HG03045 (cell line): ENCODE results near the gene LRRC8D.
A peak's percentile ranks its signal among the peaks of the same experiment; 100 is the strongest.

Experiments
- ATAC-seq: cut with Tn5 transposase; IDR thresholded peaks from one replicate; pipeline ENCODE4 v1.9.1; 2021; ENCODE audit warnings: mild to moderate bottlenecking, moderate library complexity; ENCODE audit not compliant: unreplicated experiment

The LRRC8D gene

GRCh38 chr1:89953131-89953626 is 132.3 kb downstream of the LRRC8D start:
- ATAC-seq, result no peak

GRCh38 chr1:89953929-89954328 is 133.1 kb downstream of the LRRC8D start:
- no peak for ATAC-seq

- no peak for ATAC-seq
Observed at GRCh38 chr1:89954401-89954800, 133.6 kb downstream of the LRRC8D start.

DNA sequence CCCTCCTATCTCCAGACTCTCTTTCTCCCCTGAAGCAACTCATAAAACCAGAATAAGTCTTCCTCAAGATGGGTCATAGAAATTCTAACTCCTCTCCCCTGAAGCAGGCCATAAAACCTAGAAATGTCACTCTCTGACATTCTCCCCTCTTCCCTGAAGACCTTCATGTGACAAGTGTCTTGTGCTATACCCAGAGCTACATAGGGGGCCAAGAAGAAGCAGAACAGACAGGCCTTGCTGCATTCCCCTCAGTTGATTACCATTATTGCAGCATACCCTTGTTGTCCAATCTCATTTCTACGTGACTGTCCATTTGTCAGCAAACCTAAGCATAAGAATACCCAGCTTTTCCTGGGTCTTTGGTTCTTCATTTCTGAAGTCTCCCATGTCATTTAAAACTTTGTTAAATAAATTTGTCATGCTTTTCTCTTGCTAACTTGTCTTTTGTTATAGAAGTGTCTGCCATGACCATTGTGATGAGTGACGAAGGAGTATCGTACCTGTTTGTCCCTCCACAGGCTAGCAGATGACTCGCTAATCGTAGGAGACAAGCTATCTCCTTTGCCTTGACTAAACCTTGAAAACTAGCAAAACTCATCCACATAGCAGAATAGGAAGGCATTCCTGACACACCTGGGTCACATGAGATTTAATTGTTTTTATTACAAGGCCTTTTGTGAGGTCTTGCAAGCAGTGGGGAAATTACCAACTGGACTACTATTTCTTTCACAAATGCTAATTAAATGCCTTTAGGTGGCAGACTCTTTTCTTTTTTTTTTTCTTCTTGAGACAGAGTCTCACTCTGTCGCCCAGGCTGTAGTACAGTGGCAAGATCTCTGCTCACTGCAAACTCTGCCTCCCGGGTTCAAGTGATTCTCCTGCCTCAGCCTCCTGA is 134.7 kb downstream of the LRRC8D start:
- ATAC-seq, result no peak

GRCh38 chr1:89957107-89957506 is 136.3 kb downstream of the LRRC8D start:
- ATAC-seq, result no peak

DNA sequence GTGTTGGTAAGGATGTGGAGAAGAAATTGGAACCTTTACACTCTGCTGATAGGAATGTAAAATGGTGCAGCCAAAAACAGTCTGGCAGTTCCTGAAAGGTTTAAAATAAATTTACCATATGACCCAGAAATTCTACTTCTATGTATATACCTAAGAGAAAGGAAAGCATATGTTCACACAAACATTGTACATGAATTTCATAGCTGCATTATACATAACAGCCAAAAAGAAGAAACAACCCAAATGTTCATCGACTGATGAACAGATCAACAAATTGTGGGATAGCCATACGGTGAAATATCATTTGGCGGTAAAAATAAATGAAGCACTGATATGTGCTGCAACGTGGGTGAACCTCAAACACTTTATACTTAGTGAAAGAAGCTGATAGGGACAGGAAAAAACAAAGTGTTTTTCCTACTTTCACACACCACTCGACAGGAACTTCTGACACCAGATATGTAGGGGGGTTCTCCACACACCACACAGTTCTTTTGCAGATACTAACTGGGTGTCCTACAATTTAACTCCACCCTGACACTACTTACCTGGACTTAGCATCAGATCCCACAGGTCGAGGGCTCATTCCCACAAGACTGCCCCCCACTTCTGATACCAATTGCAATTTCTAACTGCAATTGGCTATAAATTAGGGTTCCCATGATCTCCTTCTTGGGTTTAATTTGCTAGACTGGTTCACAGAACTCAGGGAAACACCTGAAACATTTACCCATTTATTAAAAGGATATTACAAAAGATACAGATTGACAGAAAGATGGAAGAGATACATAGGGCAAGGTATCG is 138.2 kb downstream of the LRRC8D start:
- no peak for ATAC-seq

DNA sequence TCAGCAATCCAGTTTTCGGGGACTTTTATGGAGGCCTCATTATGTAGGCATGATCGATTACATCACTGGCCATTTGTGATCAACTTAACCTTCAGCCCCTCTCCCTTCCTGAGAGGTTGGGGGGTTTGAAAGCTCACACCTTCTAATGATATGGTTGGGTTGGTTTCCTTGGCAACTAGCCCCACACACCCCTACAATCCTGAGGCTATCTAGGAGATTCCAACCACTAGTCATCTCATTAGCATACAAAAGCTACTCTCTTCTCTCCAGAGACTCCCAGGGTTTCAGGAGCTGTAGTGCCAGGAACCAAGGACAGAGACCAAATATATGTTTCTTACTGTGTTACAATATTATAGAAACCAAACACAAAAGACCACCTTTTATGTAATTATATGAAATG is 138.9 kb downstream of the LRRC8D start:
- ATAC-seq, result no peak

- ATAC-seq, result no peak
Observed at GRCh38 chr1:89962024-89962741, 141.4 kb downstream of the LRRC8D start.

GRCh38 chr1:89962742-89963075 is 141.9 kb downstream of the LRRC8D start:
- ATAC-seq, result no peak

GRCh38 chr1:89965193-89965768 is 144.4 kb downstream of the LRRC8D start:
- no peak for ATAC-seq

DNA sequence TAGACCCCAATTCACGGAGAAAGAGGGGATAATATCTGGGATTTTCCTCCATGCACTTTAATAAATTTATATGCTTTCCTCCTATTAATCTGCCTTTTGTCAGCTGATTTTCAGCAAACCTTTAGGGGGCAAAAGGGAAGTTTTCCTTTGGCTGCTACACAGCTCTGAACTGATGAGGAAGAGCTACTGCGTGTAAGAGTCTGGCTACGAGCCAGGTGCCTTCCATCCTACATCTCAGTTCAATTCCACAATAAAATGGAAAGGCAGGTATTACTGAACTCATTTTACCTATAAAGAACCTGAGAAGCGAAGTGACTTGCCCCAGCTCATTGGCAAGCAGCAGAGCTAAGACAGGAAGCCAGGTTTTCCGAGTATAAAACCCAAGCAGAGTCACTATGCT is 145.8 kb downstream of the LRRC8D start:
- no peak for ATAC-seq

DNA sequence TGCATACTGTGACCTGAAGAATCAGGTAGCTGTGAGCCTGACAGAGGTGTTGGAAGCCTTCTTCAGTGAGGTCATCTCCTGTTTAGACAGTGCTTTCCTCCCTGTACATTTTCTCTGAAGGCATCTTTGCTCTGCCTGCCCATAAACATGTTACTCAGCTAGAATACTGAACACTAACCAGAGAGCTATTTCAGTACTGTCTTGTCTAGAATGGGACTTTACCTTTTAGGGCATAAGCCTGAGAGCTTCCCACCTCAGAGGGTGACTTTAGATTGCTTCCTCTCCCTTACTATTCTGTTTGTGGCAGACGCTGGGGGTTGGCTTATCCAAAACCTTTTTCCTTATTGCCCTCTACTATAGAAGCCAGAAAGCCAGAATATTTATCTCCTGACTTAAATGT is 150.8 kb downstream of the LRRC8D start:
- ATAC-seq, result peak; percentile 76

- ATAC-seq, result no peak
Observed at GRCh38 chr1:89972024-89972423, 151.2 kb downstream of the LRRC8D start.

DNA sequence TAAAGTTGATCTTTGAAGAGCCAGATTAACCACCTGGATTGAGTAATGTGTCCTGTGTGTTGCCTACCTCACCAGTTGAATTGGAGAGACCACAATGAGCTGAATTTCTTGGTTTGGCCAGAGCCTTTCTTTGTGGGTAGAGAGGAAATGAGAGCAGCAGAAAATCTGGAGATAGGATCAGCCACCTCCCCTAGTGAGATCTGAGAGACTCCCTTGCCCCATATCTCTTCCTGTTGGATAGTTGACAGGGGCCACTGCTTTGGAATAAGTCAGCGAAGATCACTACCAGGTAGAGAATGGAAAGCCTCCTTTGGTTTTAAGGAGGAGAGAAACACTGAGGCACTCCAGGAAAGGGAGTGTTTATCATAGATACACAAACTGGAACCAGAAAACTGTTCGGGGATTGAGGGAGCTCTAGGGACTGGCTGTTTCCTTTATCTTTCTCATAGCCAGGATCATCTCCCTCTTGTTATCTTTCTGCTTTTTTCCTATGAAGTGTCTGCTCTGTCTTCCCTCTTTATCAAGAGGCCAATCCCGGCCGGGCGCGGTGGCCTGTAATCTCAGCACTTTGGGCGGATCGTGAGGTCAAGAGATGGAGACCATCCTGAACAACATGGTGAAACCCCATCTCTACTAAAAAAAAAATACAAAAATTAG is 152.8 kb downstream of the LRRC8D start:
- no peak for ATAC-seq

DNA sequence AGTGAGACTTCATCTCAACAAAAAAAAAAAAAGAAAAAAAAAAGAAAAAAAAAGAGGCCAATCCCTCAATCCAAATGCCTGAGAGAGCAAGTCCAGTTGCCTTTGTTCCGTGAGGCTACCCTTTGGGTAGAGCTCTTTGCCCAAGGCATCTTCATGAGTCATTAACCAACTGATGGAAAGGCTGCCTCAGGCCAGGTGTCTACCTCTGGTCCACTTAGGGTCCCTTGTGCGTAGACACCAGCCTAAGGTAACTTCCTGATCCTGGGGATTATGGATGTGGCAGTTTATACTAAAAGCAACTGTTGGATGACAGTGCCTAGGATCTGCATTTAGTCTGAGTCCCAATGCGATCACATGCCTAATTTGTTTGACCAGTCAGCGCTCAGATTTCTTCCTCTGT is 153.4 kb downstream of the LRRC8D start:
- ATAC-seq, result no peak

DNA sequence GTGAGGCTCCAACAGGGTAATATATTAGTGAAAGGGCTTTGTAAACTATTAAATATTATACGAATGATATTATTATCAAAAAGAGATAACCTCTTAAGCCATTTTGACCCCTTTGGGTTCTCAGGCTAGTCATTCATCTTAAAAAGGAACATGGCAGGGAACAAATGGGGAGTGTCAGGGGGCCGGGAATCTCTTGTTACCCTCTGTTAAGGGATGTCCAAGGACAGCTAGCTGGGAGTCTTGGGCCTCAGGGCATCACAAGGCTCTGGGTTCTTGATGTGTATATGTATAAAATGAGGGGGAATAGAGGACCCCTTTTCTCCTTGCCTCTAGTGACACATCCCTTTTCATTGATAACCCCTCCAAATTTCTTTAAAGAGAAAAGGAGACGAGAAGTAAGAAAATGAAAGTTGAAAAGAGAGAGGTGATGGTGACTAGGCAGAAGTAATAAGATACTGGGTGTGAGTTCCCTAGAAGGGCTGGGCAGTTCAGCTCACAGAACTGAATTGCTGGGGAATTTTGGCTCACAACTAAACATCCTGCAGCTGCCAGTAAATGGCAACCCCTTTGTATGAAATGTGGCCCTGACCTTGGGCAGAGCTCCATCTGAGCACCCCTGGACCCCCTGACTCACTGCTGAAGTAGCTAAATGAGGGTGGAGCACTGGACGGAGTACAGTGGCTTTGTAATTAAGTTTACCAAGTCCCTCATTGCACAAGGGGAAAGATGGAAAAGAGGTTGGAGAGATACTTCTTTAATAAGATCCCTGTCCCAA is 154.1 kb downstream of the LRRC8D start:
- no peak for ATAC-seq

GRCh38 chr1:89975540-89976125 is 154.8 kb downstream of the LRRC8D start:
- ATAC-seq, result no peak

DNA sequence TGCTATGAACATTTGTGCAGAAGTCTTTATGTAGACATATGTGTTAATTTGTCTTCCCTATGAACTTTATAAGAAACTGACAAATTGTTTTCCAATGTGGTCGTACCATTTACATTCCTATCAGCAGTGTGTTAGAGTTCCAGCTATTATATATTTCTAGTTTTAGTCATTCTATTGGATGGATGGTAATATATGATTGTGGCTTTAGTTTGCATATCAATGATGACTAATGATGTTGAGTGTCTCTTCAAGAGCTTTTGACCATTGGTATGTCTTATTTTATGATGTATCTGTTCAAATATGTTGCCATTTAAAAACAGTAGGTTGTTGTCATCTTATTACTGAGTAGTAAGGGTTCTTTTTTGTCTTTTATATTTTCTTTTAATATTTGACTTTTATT is 157.9 kb downstream of the LRRC8D start:
- no peak for ATAC-seq

- ATAC-seq, result no peak
Observed at GRCh38 chr1:89980605-89981004, 159.8 kb downstream of the LRRC8D start.
